ENCODE measurements around the gene LAMTOR1. TPM values are rescaled to one million over a fixed set of nuclear protein-coding genes. Genes with fewer than 3 reads are reported as not detected.
A peak's percentile ranks its signal among the peaks of the same experiment; 100 is the strongest.

LAMTOR1 gene
- total RNA-seq, 1 experiment from 2014 or later = 94.6 TPM

DNA sequence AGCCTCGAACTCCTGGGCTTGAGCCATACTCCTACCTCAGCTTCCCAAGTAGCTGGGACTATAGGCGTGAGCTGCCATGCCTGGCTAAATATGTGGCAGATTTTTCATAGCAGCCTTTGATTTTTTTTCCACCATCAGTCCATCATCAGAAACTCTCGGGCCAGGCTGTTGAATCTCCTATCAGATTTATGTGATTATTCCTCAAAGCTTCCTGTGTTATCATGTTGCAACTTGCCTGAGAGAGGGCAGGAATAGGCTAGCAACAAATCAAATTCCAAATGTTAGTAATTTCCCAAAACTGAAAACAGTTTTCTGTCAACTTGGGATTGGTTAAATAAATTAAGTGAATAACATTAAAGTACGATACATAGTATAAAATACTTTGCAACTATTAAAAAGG is 19.0 kb downstream of the LAMTOR1 start:
- Histone ChIP-seq H3K27ac (no peak overlapping the region), H3F3A (ENCODE audit: insufficient read depth, low read depth) (peaks cover 36% of the 10 kb centered on the region), H3K4me2 (no peak overlapping the region), H3K79me2 (ENCODE audit: low read depth) (peaks cover 10% of the 10 kb centered on the region), H3K4me1 (replicated peaks; ENCODE audit: insufficient read depth) (peaks cover 21% of the 10 kb centered on the region), H3K36me3 (ENCODE audit: low read depth) (no peaks in the 10 kb centered on the region), H4K20me1 (ENCODE audit: insufficient read depth) (no peaks in the 10 kb centered on the region), H2AFZ (no peak overlapping the region), H3K9me2 (ENCODE audit: insufficient read depth) (no peaks in the 10 kb centered on the region), H3K9me3 (ENCODE audit: insufficient read depth, low read depth) (no peaks in the 10 kb centered on the region), H3K4me3 (no peak overlapping the region), H3K27me3 (ENCODE audit: insufficient read depth, low read depth) (no peaks in the 10 kb centered on the region)
- CTCF ChIA-PET = no interaction called here
- no TSS peak for BruUV-seq (replicated peaks)
- DNase-seq = no peak
- intact Hi-C loops (cut with micrococcal nuclease; ENCODE audit: unreplicated experiment) = loop anchor here (5.0 kb wide), 2 partner anchors 138 to 157 kb away; partner anchors contain the start of genes INPPL1, RNF121 and XNDC1N
- TF ChIP-seq, protein P1, sequence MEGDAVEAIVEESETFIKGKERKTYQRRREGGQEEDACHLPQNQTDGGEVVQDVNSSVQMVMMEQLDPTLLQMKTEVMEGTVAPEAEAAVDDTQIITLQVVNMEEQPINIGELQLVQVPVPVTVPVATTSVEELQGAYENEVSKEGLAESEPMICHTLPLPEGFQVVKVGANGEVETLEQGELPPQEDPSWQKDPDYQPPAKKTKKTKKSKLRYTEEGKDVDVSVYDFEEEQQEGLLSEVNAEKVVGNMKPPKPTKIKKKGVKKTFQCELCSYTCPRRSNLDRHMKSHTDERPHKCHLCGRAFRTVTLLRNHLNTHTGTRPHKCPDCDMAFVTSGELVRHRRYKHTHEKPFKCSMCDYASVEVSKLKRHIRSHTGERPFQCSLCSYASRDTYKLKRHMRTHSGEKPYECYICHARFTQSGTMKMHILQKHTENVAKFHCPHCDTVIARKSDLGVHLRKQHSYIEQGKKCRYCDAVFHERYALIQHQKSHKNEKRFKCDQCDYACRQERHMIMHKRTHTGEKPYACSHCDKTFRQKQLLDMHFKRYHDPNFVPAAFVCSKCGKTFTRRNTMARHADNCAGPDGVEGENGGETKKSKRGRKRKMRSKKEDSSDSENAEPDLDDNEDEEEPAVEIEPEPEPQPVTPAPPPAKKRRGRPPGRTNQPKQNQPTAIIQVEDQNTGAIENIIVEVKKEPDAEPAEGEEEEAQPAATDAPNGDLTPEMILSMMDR (conservative IDR thresholded peaks at IDR 0.05) = no peak
- no peak for TF ChIP-seq EZH2 (IDR thresholded peaks at IDR 0.05; ENCODE audit: low read depth)
- POLR2A ChIA-PET (ENCODE audit: unreplicated experiment) = interaction anchor here (0.6 kb wide), 1 partner anchor 156 kb away, joined by 5 read pairs; no protein-coding TSS in a partner anchor

DNA sequence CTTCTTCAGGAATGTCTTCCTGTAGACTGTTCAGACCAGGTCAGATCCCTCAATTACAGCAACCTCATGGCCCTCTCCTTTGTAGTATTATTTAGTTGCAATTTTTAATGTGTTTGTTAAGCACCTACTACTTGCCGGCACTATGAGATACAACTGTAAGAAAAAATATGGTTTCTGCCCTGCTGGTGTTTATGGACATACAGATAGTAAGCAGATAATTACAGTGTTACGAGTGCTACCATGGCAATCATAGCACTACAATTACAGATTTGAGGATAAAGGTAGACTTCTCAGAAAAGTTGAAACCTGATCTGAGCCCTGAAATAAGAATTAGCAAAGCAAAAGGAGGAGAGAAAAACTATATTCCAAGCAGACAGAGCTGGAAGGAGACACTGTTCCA is 19.7 kb downstream of the LAMTOR1 start:
- no peak overlapping the region for H3K4me2 ChIP-seq
- no peak for DNase-seq
- H3K27me3 ChIP-seq (ENCODE audit: insufficient read depth, low read depth) = no peaks in the 10 kb centered on the region
- POLR2A ChIA-PET (ENCODE audit: unreplicated experiment) = interaction anchor here (0.6 kb wide), 1 partner anchor 156 kb away, joined by 5 read pairs; no protein-coding TSS in a partner anchor
- H3K27ac ChIP-seq = no peak overlapping the region
- no peak overlapping the region for H2AFZ ChIP-seq
- CTCF ChIA-PET = no interaction called here
- peaks cover 36% of the 10 kb centered on the region for H3F3A ChIP-seq (ENCODE audit: insufficient read depth, low read depth)
- no peaks in the 10 kb centered on the region for H3K36me3 ChIP-seq (ENCODE audit: low read depth)
- H3K9me3 ChIP-seq (ENCODE audit: insufficient read depth, low read depth) = no peaks in the 10 kb centered on the region
- TF ChIP-seq EZH2 (IDR thresholded peaks at IDR 0.05; ENCODE audit: low read depth) = no peak
- TF ChIP-seq, protein P1 (conservative IDR thresholded peaks at IDR 0.05) = no peak
- BruUV-seq (replicated peaks) = no TSS peak
- H3K9me2 ChIP-seq (ENCODE audit: insufficient read depth) = no peaks in the 10 kb centered on the region
- H3K79me2 ChIP-seq (ENCODE audit: low read depth) = peaks cover 16% of the 10 kb centered on the region
- no peaks in the 10 kb centered on the region for H4K20me1 ChIP-seq (ENCODE audit: insufficient read depth)
- intact Hi-C loops (cut with micrococcal nuclease; ENCODE audit: unreplicated experiment) = loop anchor here (5.0 kb wide), 2 partner anchors 139 to 156 kb away; partner anchors contain the start of genes INPPL1, RNF121 and XNDC1N
- peaks cover 27% of the 10 kb centered on the region for H3K4me1 ChIP-seq (replicated peaks; ENCODE audit: insufficient read depth)
- no peak overlapping the region for H3K4me3 ChIP-seq

DNA sequence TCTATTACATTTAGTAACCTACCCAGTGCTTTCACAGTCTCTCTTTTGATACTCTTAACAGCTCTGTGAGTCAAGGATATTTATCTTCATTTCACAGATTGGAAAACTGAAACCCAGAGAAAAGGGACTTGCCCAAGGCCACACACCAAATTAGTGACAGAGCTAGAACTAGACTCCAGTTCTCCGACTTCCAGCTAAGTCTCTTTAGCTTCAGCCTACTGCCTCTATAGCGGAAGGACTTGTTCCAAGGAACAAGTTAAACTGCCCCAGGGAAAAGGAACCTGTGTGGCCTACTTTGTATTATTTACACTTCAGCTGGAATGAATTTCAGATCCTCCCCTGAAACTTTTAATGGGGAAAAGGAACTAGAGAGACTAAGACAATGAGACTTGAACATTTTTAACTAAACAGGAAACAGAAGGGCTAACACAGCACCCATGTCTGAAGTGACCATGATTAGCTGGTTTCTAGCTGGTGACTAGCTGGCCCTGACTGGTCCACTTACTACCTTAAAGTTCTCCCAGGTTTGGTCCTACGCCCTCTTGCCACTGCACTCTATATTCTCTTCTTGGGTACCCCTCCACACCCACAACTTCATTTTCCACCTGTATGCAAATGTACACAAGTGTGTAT is 21.2 kb downstream of the LAMTOR1 start:
- no peaks in the 10 kb centered on the region for H3K27me3 ChIP-seq (ENCODE audit: insufficient read depth, low read depth)
- H3K27ac ChIP-seq = peak overlapping the region; percentile 62
- DNase-seq = peak; percentile 20 to 91
- H3K4me1 ChIP-seq (replicated peaks; ENCODE audit: insufficient read depth) = peaks cover 39% of the 10 kb centered on the region
- no peaks in the 10 kb centered on the region for H3K9me2 ChIP-seq (ENCODE audit: insufficient read depth)
- H3F3A ChIP-seq (ENCODE audit: insufficient read depth, low read depth) = peaks cover 36% of the 10 kb centered on the region
- peak overlapping the region; percentile 59; the same call in 1 of the 2 replicates for H3K4me3 ChIP-seq
- 0 out of 2 replicates have a peak, but pooled peaks cover 3% of the 10 kb centered on the region for H4K20me1 ChIP-seq (ENCODE audit: insufficient read depth)
- CTCF ChIA-PET = interaction anchor here (0.5 to 1.1 kb wide), 2 partner anchors 57 to 100 kb away, joined by 3 to 4 read pairs; no protein-coding TSS in a partner anchor
- POLR2A ChIA-PET (ENCODE audit: unreplicated experiment) = interaction anchor here (0.5 to 1.0 kb wide), 6 partner anchors 12 to 1557 kb away, joined by 3 to 6 read pairs (median 3); no protein-coding TSS in a partner anchor
- H3K9me3 ChIP-seq (ENCODE audit: insufficient read depth, low read depth) = no peaks in the 10 kb centered on the region
- H2AFZ ChIP-seq = 0 out of 2 replicates have a peak overlapping the region, but pooled peaks have one; percentile 37
- H3K4me2 ChIP-seq = peak overlapping the region; percentile 78
- intact Hi-C loops (cut with micrococcal nuclease; ENCODE audit: unreplicated experiment) = loop anchor here (5.0 kb wide), 2 partner anchors 140 to 155 kb away; partner anchors contain the start of genes INPPL1, RNF121 and XNDC1N
- BruUV-seq (replicated peaks) = no TSS peak
- H3K79me2 ChIP-seq (ENCODE audit: low read depth) = peaks cover 31% of the 10 kb centered on the region
- no peak for TF ChIP-seq EZH2 (IDR thresholded peaks at IDR 0.05; ENCODE audit: low read depth)
- TF ChIP-seq, protein P1 (conservative IDR thresholded peaks at IDR 0.05) = no peak
- no peaks in the 10 kb centered on the region for H3K36me3 ChIP-seq (ENCODE audit: low read depth)
